NCI-H2227 (cell line): ENCODE data around the gene ZNF81.
"Not testable (repeated sequence)": the region's sequence is repeated elsewhere in the genome, so short reads cannot be mapped to it uniquely, and the experiment has no call there.

Experiments used
- DNase-seq: peaks from one replicate; lab custom pipeline; 2025; ENCODE audit not compliant: unreplicated experiment; lab: John Stamatoyannopoulos, UW

ZNF81 gene

DNA sequence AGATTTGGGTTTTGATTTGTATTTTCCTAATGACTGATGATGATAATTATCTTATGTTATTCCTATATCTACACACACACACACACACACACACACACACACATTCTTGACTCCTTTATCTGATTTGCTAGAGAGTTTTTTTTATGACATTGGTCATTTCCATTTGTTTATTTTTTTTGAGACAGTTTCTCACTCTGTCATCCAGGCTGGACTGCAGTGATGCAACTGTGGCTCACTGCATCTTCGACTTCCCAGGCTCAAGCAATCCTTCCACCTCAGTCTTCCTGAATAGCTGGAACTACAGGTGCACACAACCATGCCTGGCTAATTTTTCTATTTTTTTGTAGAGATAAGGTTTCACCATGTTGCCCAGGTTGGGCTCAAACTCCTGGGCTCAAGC lies 6.7 kb downstream of the ZNF81 start:
- DNase-seq: no peak

GRCh38 chrX:47844117-47844516 lies 7.4 kb downstream of the ZNF81 start:
- no peak for DNase-seq

- no peak for DNase-seq
Measured at GRCh38 chrX:47846040-47846439, 9.3 kb downstream of the ZNF81 start.

DNA sequence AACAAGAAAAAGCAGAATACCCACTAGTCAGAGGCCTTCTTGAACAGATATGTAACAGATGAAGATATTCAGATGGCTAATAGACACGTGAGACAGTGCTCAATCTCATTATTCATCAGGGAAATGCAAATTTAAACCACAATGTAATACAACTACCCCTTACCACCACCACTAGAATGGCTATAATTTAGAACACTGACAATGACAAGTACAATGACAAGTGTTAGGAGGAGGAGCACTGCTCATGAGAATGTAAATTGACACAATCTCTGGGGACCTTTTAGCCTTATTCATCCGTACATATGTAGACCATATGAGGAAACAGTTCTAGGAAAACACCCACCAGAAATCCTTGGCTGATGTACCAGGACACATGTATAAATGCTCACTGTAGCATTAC lies 13.1 kb downstream of the ZNF81 start:
- no peak for DNase-seq

- not testable (repeated sequence) for DNase-seq
Measured at GRCh38 chrX:47850389-47850788, 13.7 kb downstream of the ZNF81 start.

DNA sequence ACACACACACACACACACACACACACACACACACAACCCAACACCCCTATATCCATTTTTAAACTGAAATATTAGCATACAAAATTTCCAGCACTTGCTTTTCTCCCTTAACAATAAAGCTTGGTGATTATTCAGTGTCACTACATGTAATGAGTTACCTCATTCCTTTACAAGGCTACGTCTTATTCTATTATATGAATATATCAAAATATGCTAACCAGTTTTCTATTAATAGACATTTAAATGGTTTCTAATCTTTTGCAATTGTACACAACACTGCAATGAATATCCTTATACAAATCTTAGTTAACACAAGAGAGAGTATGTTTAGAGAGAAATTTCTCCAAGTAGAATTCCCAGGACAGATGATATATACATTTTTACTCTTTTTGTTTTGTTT lies 14.2 kb downstream of the ZNF81 start:
- no peak for DNase-seq

GRCh38 chrX:47854474-47854873 lies 17.8 kb downstream of the ZNF81 start:
- peak; percentile 63 for DNase-seq

- DNase-seq: no peak
Measured at GRCh38 chrX:47859686-47860085, 23.0 kb downstream of the ZNF81 start.

DNA sequence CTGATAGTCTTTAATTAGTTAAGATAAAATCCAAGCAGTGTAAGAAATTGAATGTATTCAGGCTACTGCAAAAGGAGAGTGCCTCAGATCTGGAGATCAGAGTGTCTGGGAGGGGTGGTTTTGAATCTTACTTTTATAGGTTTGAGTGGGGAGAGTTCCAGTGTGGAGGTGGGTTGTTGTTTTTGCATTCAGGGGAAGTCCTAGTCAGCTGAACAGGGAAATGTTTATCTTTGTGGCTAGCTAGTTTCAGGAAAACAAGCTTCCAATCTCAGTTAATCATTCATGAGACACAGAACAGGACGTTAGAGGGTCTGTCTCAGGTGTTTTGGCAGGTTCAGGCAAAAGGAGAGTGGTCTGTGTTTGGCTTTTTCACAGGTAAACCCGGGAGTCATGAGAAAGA lies 26.0 kb downstream of the ZNF81 start:
- no peak for DNase-seq

DNA sequence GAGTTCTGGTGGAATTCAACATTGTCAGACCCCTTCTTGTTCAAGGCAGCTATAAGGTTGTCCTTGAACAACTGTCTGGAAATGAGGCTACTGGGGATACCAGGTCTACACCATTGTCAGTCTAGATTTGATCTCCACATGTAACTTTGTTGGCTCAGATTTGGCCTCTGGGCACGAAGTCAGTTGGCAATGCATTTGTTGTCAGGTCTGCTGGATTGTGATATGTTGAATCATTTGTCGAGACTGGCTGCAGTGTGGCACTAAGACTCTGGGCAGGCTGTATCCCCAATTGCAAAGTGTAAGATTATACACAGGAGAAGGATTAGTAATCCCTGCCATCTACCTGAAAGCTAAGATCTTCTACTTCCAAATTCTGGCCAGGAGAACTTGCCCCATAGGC lies 26.5 kb downstream of the ZNF81 start:
- DNase-seq: no peak

DNA sequence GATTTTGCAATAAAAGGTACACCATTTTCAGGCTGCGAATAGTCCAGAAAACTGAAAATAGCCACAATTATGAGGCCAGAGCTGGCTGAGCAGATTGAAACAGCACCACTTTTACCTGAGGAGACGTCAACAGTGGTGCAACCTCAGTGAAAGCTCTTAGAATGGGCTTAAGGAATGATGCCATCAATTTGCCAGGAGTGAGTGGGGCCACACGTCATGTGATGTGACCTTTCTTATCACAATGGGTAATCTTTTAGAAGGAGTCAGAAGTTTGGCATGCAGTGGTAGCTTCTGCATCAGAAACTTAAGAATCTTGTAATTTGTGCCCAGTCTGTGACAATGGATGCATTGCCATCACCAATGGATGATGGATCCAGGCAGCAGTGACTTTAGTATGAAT lies 27.6 kb downstream of the ZNF81 start:
- DNase-seq: no peak

DNA sequence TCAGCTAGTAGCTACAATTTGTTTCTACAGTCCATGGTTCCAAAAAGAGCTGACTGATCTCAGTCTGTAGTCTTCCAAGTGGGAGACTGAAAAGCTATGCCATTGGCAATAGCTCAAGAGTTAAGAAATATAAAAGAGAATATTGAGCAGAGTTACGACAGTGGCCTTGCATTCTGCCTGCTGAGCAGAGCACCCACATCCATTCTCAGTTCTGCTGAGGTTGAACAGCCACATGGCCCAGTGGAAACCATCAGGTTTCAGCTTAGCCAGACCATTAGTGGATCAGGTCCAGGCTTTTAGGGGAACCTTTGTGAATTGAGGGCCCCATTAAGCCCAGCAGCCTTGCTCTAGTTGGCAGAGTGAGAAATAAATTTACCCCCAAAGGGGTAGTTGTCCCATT lies 28.1 kb downstream of the ZNF81 start:
- DNase-seq: no peak

DNA sequence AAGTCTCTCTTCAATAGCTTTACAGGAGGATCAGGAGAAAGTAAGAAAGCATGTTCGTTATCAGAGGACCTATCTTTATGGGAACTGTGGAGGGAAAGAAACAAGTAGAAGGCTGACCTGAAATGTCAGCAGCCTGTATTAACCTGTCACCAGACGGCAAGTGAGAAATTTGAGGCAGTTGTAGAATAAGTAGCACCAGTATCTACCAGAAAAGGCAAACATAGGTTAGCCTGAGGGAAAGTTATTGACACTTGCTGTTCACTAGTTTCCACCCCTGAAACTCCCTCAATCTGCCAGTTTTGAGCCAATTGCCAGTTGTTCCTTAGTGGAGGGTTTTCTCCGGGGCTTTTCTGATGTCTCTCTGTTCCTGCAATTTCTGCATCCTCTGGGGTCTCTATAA lies 36.4 kb downstream of the ZNF81 start:
- DNase-seq: no peak

GRCh38 chrX:47877327-47877726 lies 40.6 kb downstream of the ZNF81 start:
- no peak for DNase-seq

- DNase-seq: no peak
Measured at GRCh38 chrX:47878198-47878597, 41.5 kb downstream of the ZNF81 start.

DNA sequence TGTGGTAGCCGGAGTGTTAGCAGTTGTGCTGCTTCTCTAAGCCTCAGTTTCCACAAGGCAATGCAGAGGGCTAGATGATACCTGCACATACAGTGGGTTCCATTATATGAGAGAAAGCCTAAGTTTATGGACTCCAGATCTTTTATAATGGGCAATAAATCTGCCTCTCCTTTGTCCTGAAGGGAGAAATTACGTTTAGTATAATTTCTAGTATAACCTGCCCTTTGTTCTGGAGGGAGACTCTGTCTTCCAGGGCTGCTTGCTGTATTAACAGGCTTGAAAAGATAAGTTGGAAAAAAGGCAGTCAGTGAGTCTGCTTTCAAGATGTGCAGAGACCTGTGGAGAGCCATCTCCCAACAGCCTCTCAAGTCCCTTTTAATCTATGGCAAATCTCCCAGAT lies 42.8 kb downstream of the ZNF81 start:
- DNase-seq: no peak

DNA sequence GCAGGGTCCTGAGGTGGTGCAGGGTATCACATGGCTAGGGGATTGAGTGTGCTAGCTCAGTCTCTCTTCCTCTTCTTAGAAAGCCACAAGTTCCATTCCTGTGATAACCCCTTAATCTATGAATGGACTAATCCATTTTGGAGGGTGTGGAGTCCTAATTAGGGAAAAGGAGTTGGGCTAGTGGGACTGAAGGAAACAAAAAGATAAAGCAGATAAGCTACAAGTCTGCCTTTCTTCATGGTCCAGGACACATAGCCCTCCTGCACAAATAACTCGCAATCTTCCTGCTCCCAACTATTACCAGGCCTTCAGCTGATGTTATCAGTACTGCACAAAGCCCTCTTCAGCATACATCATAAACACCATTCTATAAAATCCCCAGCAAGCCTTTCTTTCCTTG lies 44.2 kb downstream of the ZNF81 start:
- no peak for DNase-seq

- no peak for DNase-seq
Measured at GRCh38 chrX:47885501-47885900, 48.8 kb downstream of the ZNF81 start.

- no peak for DNase-seq
Measured at GRCh38 chrX:47898024-47898423, 61.3 kb downstream of the ZNF81 start.

DNA sequence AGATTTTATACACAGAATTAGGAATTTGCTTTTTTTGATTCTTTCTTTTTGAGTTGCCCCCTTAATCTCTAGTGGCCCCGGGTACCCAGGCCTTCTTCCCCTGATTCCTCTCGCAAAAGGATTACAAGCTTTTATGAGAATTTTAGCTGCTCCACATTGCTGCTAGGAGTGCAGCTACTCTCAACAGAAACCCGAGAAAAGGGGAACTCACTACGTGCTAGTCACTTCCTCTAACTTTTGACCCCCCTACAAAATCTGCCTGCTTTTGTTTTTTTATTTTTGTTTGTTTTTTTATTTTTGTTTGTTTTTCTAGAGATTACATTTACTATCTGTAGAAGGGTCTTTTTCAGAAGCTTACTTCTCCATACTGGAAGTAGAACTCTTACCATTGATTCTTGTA lies 64.1 kb downstream of the ZNF81 start:
- DNase-seq: no peak

- no peak for DNase-seq
Measured at GRCh38 chrX:47902161-47902560, 65.5 kb downstream of the ZNF81 start.

GRCh38 chrX:47915886-47916493 lies 79.3 kb downstream of the ZNF81 start:
- DNase-seq: no peak

DNA sequence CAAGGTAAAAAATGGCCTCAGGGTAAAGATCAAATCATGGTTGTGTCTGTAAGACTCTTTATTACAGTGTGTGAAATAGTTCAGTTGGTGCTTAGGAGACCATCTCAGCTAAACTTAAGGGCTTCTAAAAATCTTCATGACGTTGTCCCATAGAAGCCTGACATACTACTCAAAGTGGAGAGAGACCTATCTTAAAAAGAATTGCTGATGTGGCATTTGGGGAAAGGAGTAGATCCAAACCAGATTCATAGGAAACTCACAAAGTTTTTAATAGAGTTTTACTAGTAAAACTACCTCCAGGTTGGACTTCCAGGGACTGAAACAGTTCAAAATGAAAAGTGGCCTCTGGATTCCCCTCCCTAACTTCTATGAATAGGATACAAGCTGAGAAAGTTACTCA lies 81.6 kb downstream of the ZNF81 start:
- no peak for DNase-seq

GRCh38 chrX:47927212-47927611 lies 90.5 kb downstream of the ZNF81 start:
- DNase-seq: no peak
